NCI-H187 treated with DMSO at 0.1 percent for 48 hours (cell line): Measurements from ENCODE around the gene IL15.

Experiments
- DNase-seq: peaks from one replicate; lab custom pipeline; 2025; lab: John Stamatoyannopoulos, UW

Gene IL15

GRCh38 chr4:141772838-141773237 lies 136.5 kb downstream of the IL15 start:
- no peak for DNase-seq

- DNase-seq = no peak
Measured at GRCh38 chr4:141782205-141782604, 145.8 kb downstream of the IL15 start.
